MM.1S (cell line): Measurements from ENCODE around the gene IL17D.

Source experiments
- DNase-seq: peaks from one replicate; pipeline ENCODE4 v3.0.0-alpha.2; 2015
- H2AFZ ChIP-seq: fragments of 300-600 bp; sonication (generic); 2 replicates; pipeline ENCODE4 v1.6.0; 2016; ENCODE audit warnings: antibody characterized with exemption, low read length
- H3F3A ChIP-seq: fragments of 300-600 bp; sonication (generic); 2 replicates; pipeline ENCODE4 v1.6.1; 2016; ENCODE audit warnings: mild to moderate bottlenecking, antibody characterized with exemption, low read length, moderate library complexity, mixed read lengths; ENCODE audit not compliant: insufficient read depth
- H3K27ac ChIP-seq: fragments of 300-600 bp; sonication (generic); 2 replicates; pipeline ENCODE4 v1.5.1; 2016; ENCODE audit warnings: mild to moderate bottlenecking, low read length
- H3K27me3 ChIP-seq: fragments of 300-600 bp; sonication (generic); replicated peaks from 2 replicates; pipeline ENCODE4 v1.6.0; 2016; ENCODE audit warnings: low read length; ENCODE audit not compliant: insufficient read depth
- H3K36me3 ChIP-seq: fragments of 300-600 bp; sonication (generic); replicated peaks from 2 replicates; pipeline ENCODE4 v1.6.1; 2016; ENCODE audit warnings: mild to moderate bottlenecking, low read length, mixed read lengths; ENCODE audit not compliant: insufficient read depth
- H3K4me1 ChIP-seq: fragments of 300-600 bp; sonication (generic); 2 replicates; pipeline ENCODE4 v1.6.1; 2016; ENCODE audit warnings: low read length, mixed read lengths
- H3K4me2 ChIP-seq: fragments of 300-600 bp; sonication (generic); 2 replicates; pipeline ENCODE4 v1.6.0; 2016; ENCODE audit warnings: low read depth, low read length
- H3K4me3 ChIP-seq: fragments of 300-600 bp; sonication (generic); 2 replicates; pipeline ENCODE4 v1.5.1; 2016; ENCODE audit warnings: low read length, mixed read lengths
- H3K79me2 ChIP-seq: fragments of 300-600 bp; sonication (generic); 2 replicates; pipeline ENCODE4 v1.6.1; 2016; ENCODE audit warnings: mixed run types, low read length, mixed read lengths
- H3K9ac ChIP-seq: fragments of 300-600 bp; sonication (generic); 2 replicates; pipeline ENCODE4 v1.6.1; 2016; ENCODE audit warnings: low read length, mixed read lengths
- H3K9me2 ChIP-seq: fragments of 300-600 bp; sonication (generic); replicated peaks from 2 replicates; pipeline ENCODE4 v1.6.1; 2016; ENCODE audit warnings: mild to moderate bottlenecking, low read length, mixed read lengths; ENCODE audit not compliant: insufficient read depth
- H3K9me3 ChIP-seq: fragments of 300-600 bp; sonication (generic); replicated peaks from 2 replicates; pipeline ENCODE4 v1.6.1; 2016; ENCODE audit warnings: mild to moderate bottlenecking, low read length, mixed read lengths; ENCODE audit not compliant: insufficient read depth
- H4K20me1 ChIP-seq: fragments of 300-600 bp; sonication (generic); 2 replicates; pipeline ENCODE4 v1.6.1; 2016; ENCODE audit warnings: mild to moderate bottlenecking, low read length, moderate library complexity, mixed read lengths; ENCODE audit not compliant: insufficient read depth
- CTCF ChIP-seq: fragments of 300-600 bp; sonication (generic); IDR thresholded peaks from 2 replicates; pipeline ENCODE4 v1.5.1; 2016; ENCODE audit warnings: antibody characterized with exemption, low read length, mixed read lengths
- EZH2 ChIP-seq: fragments of 300-600 bp; sonication (generic); optimal IDR thresholded peaks from 2 replicates; pipeline ENCODE3; 2017; ENCODE audit warnings: low read depth, mild to moderate bottlenecking, antibody characterized with exemption, low read length, mixed read lengths
- EZH2phosphoT487 ChIP-seq: fragments of 300-600 bp; sonication (generic); IDR thresholded peaks from 2 replicates; pipeline ENCODE4 v1.6.1; 2018; ENCODE audit warnings: antibody characterized with exemption, low read length

The IL17D gene

GRCh38 chr13:20709782-20710181 is 6.3 kb downstream of the IL17D start:
- H3K9ac ChIP-seq: no peak overlapping the region
- no peak overlapping the region for H3K4me3 ChIP-seq
- H3K4me2 ChIP-seq: no peak overlapping the region
- TF ChIP-seq EZH2phosphoT487: no peak
- TF ChIP-seq EZH2: no peak
- no peak for TF ChIP-seq CTCF
- no peaks in the 10 kb centered on the region for H3K9me2 ChIP-seq
- no peak overlapping the region for H3K27ac ChIP-seq
- H3F3A ChIP-seq: no peaks in the 10 kb centered on the region
- H3K4me1 ChIP-seq: no peaks in the 10 kb centered on the region
- H2AFZ ChIP-seq: no peak overlapping the region
- no peaks in the 10 kb centered on the region for H3K79me2 ChIP-seq
- H4K20me1 ChIP-seq: no peaks in the 10 kb centered on the region
- DNase-seq: no peak
- no peaks in the 10 kb centered on the region for H3K9me3 ChIP-seq
- H3K27me3 ChIP-seq: no peaks in the 10 kb centered on the region
- no peaks in the 10 kb centered on the region for H3K36me3 ChIP-seq

- Histone ChIP-seq H3K9ac (no peak overlapping the region), H3K4me1 (no peaks in the 10 kb centered on the region), H3F3A (no peaks in the 10 kb centered on the region), H3K27me3 (no peaks in the 10 kb centered on the region), H3K27ac (no peak overlapping the region), H3K4me3 (no peak overlapping the region), H3K4me2 (no peak overlapping the region), H2AFZ (no peak overlapping the region), H3K9me2 (no peaks in the 10 kb centered on the region), H3K36me3 (no peaks in the 10 kb centered on the region), H3K9me3 (no peaks in the 10 kb centered on the region), H3K79me2 (no peaks in the 10 kb centered on the region), H4K20me1 (no peaks in the 10 kb centered on the region)
- no peak for DNase-seq
- TF ChIP-seq EZH2 (no peak), CTCF (no peak), EZH2phosphoT487 (no peak)
Measured at GRCh38 chr13:20711301-20712044, 8.0 kb downstream of the IL17D start.

DNA sequence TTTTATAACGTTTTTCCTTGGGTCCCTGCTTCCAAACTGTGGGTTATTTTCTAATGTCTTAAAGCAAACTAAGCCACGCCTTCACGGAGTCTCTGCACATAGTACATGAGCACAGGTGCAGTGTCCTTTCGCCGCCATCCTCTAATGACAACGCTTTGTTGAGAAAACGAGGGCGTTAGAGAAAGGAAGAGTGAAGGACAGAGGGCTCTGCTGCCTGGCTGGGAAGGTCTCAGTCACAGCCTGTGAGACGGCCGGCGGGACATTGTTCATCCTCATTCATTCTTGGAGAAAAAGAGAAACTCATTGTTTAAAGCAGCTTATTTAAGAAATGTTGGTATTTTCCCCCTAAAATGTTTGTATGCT is 9.5 kb downstream of the IL17D start:
- no peaks in the 10 kb centered on the region for H4K20me1 ChIP-seq
- peak; percentile 36 for DNase-seq
- H2AFZ ChIP-seq: peak overlapping the region; percentile 63
- H3K9ac ChIP-seq: no peak overlapping the region
- no peaks in the 10 kb centered on the region for H3K36me3 ChIP-seq
- TF ChIP-seq EZH2phosphoT487: no peak
- no peak for TF ChIP-seq CTCF
- no peak for TF ChIP-seq EZH2
- no peaks in the 10 kb centered on the region for H3K4me1 ChIP-seq
- H3K9me3 ChIP-seq: no peaks in the 10 kb centered on the region
- H3K9me2 ChIP-seq: no peaks in the 10 kb centered on the region
- no peaks in the 10 kb centered on the region for H3K79me2 ChIP-seq
- H3F3A ChIP-seq: no peaks in the 10 kb centered on the region
- peak overlapping the region; percentile 43; the same call in 1 of the 2 replicates for H3K4me3 ChIP-seq
- H3K27ac ChIP-seq: no peak overlapping the region
- H3K27me3 ChIP-seq: no peaks in the 10 kb centered on the region
- H3K4me2 ChIP-seq: peak overlapping the region; percentile 54; the same call in 1 of the 2 replicates
